Measurements from ENCODE around the gene GLG1. TPM values are rescaled to one million over a fixed set of nuclear protein-coding genes. Genes with fewer than 3 reads are reported as not detected.

The GLG1 gene
- polyA plus RNA-seq, 1 donor from 2014 or later = 36.6 TPM

GRCh38 chr16:74450967-74451760, 155.8 kb downstream of the GLG1 start:
- no peaks in the 10 kb centered on the region for H3K27me3 ChIP-seq (ENCODE audit: insufficient read depth, low read depth, low read length)
- H3K36me3 ChIP-seq (ENCODE audit: insufficient read depth, low read length) = no peaks in the 10 kb centered on the region
- H3K9me3 ChIP-seq (ENCODE audit: low read length) = no peaks in the 10 kb centered on the region
- no peaks in the 10 kb centered on the region for H3F3A ChIP-seq (ENCODE audit: insufficient read depth, low read length, poor library complexity, severe bottlenecking)
- H3K79me2 ChIP-seq (replicated peaks; ENCODE audit: insufficient read depth, low read length) = no peaks in the 10 kb centered on the region
- H2AFZ ChIP-seq (ENCODE audit: low read depth, low read length) = no peak overlapping the region
- TF ChIP-seq CTCF (IDR thresholded peaks at IDR 0.05; ENCODE audit: poor library complexity, severe bottlenecking) (no peak), REST (IDR thresholded peaks at IDR 0.05; ENCODE audit: borderline replicate concordance) (no peak), POLR2AphosphoS5 (IDR thresholded peaks at IDR 0.05) (no peak), RAD21 (conservative IDR thresholded peaks at IDR 0.05) (no peak), EP300 (conservative IDR thresholded peaks at IDR 0.05; ENCODE audit: poor library complexity, severe bottlenecking) (no peak), SMC3 (conservative IDR thresholded peaks at IDR 0.05; ENCODE audit: poor library complexity) (no peak), MXI1 (conservative IDR thresholded peaks at IDR 0.05; ENCODE audit: poor library complexity, severe bottlenecking) (no peak), EZH2 (IDR thresholded peaks at IDR 0.05; ENCODE audit: borderline replicate concordance, insufficient read depth, low read length, poor library complexity, severe bottlenecking) (no peak)
- no peak overlapping the region for H3K4me2 ChIP-seq (ENCODE audit: low read length)
- H3K9me2 ChIP-seq (ENCODE audit: insufficient read depth, low read length) = no peaks in the 10 kb centered on the region
- no peak overlapping the region for H3K27ac ChIP-seq (ENCODE audit: low read length)
- H3K4me3 ChIP-seq (ENCODE audit: low read length) = no peak overlapping the region
- no peaks in the 10 kb centered on the region for H4K20me1 ChIP-seq (ENCODE audit: insufficient read depth)
- no peak overlapping the region for H3K9ac ChIP-seq (ENCODE audit: low read length)

GRCh38 chr16:74450236-74450635, 156.7 kb downstream of the GLG1 start:
- Histone ChIP-seq H4K20me1 (ENCODE audit: insufficient read depth) (no peaks in the 10 kb centered on the region), H3K9ac (ENCODE audit: low read length) (no peak overlapping the region), H3K36me3 (ENCODE audit: insufficient read depth, low read length) (no peaks in the 10 kb centered on the region), H3K9me2 (ENCODE audit: insufficient read depth, low read length) (no peaks in the 10 kb centered on the region), H3K9me3 (ENCODE audit: low read length) (no peaks in the 10 kb centered on the region), H3K4me3 (ENCODE audit: low read length) (no peak overlapping the region), H3K27me3 (ENCODE audit: insufficient read depth, low read depth, low read length) (no peaks in the 10 kb centered on the region), H3K79me2 (replicated peaks; ENCODE audit: insufficient read depth, low read length) (no peaks in the 10 kb centered on the region), H3K4me2 (ENCODE audit: low read length) (no peak overlapping the region), H2AFZ (ENCODE audit: low read depth, low read length) (no peak overlapping the region), H3F3A (ENCODE audit: insufficient read depth, low read length, poor library complexity, severe bottlenecking) (no peaks in the 10 kb centered on the region), H3K27ac (ENCODE audit: low read length) (no peak overlapping the region)
- TF ChIP-seq POLR2AphosphoS5 (IDR thresholded peaks at IDR 0.05) = no peak
- TF ChIP-seq MXI1 (conservative IDR thresholded peaks at IDR 0.05; ENCODE audit: poor library complexity, severe bottlenecking) = no peak
- no peak for TF ChIP-seq TAF1 (IDR thresholded peaks at IDR 0.05; ENCODE audit: low read depth)
- no peak for TF ChIP-seq RAD21 (conservative IDR thresholded peaks at IDR 0.05)
- TF ChIP-seq SMC3 (conservative IDR thresholded peaks at IDR 0.05; ENCODE audit: poor library complexity) = no peak
- TF ChIP-seq EZH2 (IDR thresholded peaks at IDR 0.05; ENCODE audit: borderline replicate concordance, insufficient read depth, low read length, poor library complexity, severe bottlenecking) = no peak
- no peak for TF ChIP-seq CTCF (IDR thresholded peaks at IDR 0.05; ENCODE audit: poor library complexity, severe bottlenecking)
- TF ChIP-seq REST (IDR thresholded peaks at IDR 0.05; ENCODE audit: borderline replicate concordance) = no peak
- TF ChIP-seq EP300 (conservative IDR thresholded peaks at IDR 0.05; ENCODE audit: poor library complexity, severe bottlenecking) = no peak

All from neural cell (in vitro differentiated cells).